NCI-H2196 (cell line): ENCODE data around the gene CELA2B.
"Not testable (repeated sequence)": the region's sequence is repeated elsewhere in the genome, so short reads cannot be mapped to it uniquely, and the experiment has no call there.

ENCODE experiments used
- DNase-seq: peaks from one replicate; lab custom pipeline; 2025; ENCODE audit not compliant: unreplicated experiment; lab: John Stamatoyannopoulos, UW

The CELA2B gene

DNA sequence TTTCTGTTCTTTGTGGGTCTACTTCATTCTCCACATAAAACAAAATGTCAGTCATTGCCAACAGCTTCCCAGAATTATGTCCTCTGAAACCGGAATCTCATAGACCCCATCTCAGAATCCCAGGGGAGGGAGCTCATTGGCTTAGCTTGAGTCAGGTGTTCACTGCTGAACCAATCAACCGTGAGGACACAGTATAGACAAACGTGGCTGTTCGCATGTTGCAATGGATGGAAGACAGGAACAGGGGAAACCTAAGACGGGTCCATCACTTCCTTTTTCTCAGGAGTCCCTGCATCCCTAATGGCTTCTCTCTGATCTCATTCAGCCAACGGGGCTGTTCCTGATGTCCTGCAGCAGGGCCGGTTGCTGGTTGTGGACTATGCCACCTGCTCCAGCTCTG, 10.2 kb upstream of the CELA2B start:
- no peak for DNase-seq

- DNase-seq, result not testable (repeated sequence)
Observed at GRCh38 chr1:15466955-15467625, 8.8 kb upstream of the CELA2B start.

GRCh38 chr1:15468145-15468544, 7.8 kb upstream of the CELA2B start:
- DNase-seq, result no peak

DNA sequence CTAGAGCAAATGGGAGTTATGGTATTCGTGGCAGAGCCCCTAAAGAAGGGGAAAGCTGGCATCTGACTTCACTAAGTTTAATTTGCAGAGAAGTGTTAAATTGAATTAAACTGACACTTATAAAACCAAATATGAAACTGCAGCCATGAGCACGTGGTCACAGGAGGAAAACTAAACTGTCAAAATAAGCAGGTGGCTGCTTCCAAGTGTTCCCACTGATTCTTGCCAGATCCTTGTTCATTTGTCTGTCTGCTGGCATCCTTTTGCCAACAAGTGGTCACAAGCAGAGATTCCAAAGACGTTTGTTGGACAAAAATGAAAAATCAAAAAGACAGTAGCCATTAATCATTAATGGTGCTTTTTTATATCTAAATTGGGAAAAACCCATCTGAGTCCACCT, 6.5 kb upstream of the CELA2B start:
- DNase-seq, result no peak

GRCh38 chr1:15469821-15470448, 6.0 kb upstream of the CELA2B start:
- not testable (repeated sequence) for DNase-seq

- not testable (repeated sequence) for DNase-seq
Observed at GRCh38 chr1:15471067-15471466, 4.8 kb upstream of the CELA2B start.

GRCh38 chr1:15471723-15472122, 4.2 kb upstream of the CELA2B start:
- DNase-seq, result not testable (repeated sequence)

GRCh38 chr1:15472587-15472986, 3.3 kb upstream of the CELA2B start:
- DNase-seq, result no peak

GRCh38 chr1:15476927-15477326, 1.0 kb downstream of the CELA2B start:
- DNase-seq, result no peak

GRCh38 chr1:15477646-15478212, 1.8 kb downstream of the CELA2B start:
- no peak for DNase-seq

DNA sequence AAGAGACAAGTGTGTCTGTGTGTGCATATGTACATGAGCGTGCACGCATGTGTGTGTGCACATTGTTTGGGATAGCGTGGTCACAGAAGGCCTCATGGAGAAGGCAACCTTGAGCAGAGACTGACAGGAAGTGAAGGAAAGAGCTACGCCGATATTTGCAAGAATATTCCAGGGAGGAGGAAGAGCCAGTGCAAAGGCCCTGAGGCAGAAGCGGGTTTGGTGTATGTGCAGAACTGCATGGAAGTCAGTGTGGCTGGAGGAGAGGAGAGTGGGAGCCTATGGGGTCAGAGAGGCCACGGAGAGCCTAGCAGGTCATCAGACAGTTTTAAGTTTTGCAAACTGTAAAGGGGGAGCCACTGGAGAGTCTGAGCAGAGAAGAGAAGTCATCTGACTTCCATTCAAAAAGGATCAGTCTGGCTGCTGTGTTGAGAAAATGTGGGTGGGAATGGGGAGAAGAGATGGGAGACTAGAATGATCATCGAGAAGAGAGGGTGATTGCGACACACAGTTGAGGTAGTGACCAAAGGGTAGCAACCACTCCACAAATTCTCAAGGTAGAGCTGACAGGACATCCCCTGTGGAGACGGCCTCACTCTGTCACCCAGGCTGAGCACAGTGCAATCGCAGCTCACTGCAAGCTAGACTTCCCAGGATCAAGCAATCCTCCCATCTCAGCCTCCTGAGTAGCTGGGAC, 3.9 kb downstream of the CELA2B start:
- DNase-seq, result no peak

DNA sequence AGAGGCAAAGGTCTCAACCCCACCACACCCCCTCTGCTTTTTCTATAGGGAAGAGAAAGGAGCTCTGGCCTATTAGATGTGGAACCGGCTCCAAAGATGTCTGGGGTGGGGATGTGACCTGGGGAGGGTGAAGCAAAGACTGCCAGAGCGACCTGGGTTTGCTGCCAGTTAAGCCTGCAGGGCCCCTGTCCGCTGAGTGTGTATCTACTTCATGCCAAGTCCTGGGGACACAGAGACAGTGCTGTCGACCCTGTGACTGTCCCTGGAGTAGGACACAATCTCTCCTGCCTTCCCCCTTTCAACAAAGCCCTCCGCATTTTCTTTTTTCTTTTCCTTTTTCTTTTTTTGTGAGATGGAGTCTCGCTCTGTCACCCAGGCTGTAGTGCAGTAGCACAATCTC, 6.6 kb downstream of the CELA2B start:
- not testable (repeated sequence) for DNase-seq

DNA sequence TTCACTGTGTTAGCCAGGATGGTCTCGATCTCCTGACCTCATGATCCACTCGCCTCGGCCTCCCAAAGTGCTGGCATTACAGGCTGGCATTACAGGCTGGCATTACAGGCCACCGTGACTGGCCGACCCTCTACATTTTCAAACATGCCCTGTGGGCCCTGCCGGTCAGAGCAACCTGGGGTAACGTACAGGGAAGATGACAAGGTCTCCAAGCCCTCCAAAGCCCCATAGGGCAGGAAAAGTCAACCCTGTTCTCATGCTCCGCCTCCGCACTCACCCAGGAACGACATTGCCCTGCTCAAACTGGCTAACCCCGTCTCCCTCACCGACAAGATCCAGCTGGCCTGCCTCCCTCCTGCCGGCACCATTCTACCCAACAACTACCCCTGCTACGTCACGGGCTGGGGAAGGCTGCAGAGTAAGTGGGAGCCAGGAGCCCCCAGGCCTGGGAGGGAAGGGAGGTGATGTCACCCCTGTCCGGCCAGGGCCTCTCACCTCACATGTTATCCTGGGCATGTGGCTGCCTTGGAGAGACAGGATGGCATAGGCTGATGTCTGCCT, 7.2 kb downstream of the CELA2B start:
- not testable (repeated sequence) for DNase-seq

DNA sequence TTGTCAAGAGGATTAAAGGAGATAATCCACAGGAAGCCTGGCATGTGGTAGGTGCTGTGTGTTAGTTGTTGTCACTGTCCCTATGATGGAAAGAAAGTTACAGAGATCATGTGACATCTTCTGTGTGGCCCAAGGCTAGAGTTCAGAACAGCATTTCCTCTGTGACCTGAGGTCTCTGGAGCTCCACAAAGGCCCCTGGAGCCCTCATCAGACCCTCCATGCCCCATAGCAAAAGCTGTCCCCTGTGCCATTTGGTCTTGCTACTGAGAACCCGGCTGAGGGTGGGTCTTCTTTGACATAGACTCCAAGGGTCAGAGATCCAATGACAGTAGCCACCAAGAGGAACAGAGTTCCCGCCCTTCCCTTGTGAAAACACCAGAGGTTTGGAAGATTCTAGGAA, 8.1 kb downstream of the CELA2B start:
- DNase-seq, result no peak

- not testable (repeated sequence) for DNase-seq
Observed at GRCh38 chr1:15484443-15484842, 8.5 kb downstream of the CELA2B start.

DNA sequence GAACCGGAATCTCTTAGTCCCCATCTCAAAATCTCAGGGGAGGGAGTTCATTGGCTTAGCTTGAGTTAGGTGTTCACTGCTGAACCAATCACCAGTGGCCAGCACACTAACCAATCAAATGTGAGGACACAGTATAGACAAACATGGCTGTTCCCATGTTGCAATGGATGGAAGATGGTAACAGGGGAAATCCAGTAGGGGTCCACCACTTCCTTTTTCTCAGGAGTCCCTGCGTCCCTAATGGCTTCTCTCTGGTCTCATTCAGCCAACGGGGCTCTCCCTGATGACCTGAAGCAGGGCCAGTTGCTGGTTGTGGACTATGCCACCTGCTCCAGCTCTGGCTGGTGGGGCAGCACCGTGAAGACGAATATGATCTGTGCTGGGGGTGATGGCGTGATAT, 9.7 kb downstream of the CELA2B start:
- no peak for DNase-seq

GRCh38 chr1:15486844-15487610, 11.1 kb downstream of the CELA2B start:
- not testable (repeated sequence) for DNase-seq

DNA sequence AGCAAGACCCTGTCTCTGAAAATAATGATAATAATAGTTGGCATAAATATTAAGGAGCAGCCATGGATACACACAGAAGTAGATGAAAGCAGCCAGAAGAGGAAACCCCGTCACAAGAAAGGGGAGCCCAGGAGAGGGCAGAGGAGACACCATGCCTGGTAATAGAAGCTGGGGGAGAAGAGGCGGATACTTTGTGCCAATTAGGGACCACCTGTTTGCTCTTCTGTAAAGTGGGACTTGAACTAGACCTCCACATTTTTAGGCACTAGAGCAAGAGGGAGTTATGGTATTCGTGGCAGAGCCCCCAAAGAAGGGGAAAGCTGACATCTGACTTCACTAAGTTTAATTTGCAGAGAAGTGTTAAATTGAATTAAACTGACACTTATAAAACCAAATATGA, 12.5 kb downstream of the CELA2B start:
- no peak for DNase-seq

GRCh38 chr1:15489052-15489736, 13.3 kb downstream of the CELA2B start:
- no peak for DNase-seq

- DNase-seq, result not testable (repeated sequence)
Observed at GRCh38 chr1:15491010-15491409, 15.1 kb downstream of the CELA2B start.
